ENCODE measurements around the gene ARVCF. TPM values are rescaled to one million over a fixed set of nuclear protein-coding genes. Genes with fewer than 3 reads are reported as not detected.

Gene ARVCF
- total RNA-seq, 4 donors from 2014 or later: 47.5 to 98.3 (median 80.6) TPM

- no peak overlapping the region for H3K4me3 ChIP-seq
- H3K27me3 ChIP-seq: no peaks in the 10 kb centered on the region
- 50 to 70% methylated on average over 15 to 23 of the region's 23 CpGs for WGBS, 2 donors
- no peaks in the 10 kb centered on the region for H3K9me3 ChIP-seq
- no peak for TF ChIP-seq CTCF (IDR thresholded peaks at IDR 0.05)
- TF ChIP-seq EP300 (IDR thresholded peaks at IDR 0.05): peak in 1 of 2 donors; percentile 30
- TF ChIP-seq POLR2A (IDR thresholded peaks at IDR 0.05): no peak
- H3K36me3 ChIP-seq: no peaks in the 10 kb centered on the region
- DNase-seq (ENCODE audit: low spot score in 2 of 2): no peak
- H3K4me1 ChIP-seq: peaks cover 0 to 95% (median 42%) of the 10 kb centered on the region in 4 donors
- peak overlapping the region in 3 of 4 donors; percentile 59 to 93 (median 90) for H3K27ac ChIP-seq
Observed at GRCh38 chr22:19991645-19992451, 24.8 kb downstream of the ARVCF start.

- DNase-seq (ENCODE audit: low spot score in 2 of 2): no peak
- Histone ChIP-seq H3K9me3 (no peaks in the 10 kb centered on the region), H3K27ac (peak overlapping the region in 3 of 4 donors; percentile 59 to 93 (median 90)), H3K36me3 (no peaks in the 10 kb centered on the region), H3K27me3 (no peaks in the 10 kb centered on the region), H3K4me3 (no peak overlapping the region), H3K4me1 (peaks cover 0 to 94% (median 38%) of the 10 kb centered on the region in 4 donors)
- TF ChIP-seq EP300 (IDR thresholded peaks at IDR 0.05) (no peak), CTCF (IDR thresholded peaks at IDR 0.05) (no peak), POLR2A (IDR thresholded peaks at IDR 0.05) (no peak)
Observed at GRCh38 chr22:19991395-19991644, 25.3 kb downstream of the ARVCF start.

- TF ChIP-seq CTCF (IDR thresholded peaks at IDR 0.05): no peak
- no peak for TF ChIP-seq EP300 (IDR thresholded peaks at IDR 0.05)
- no peak for TF ChIP-seq POLR2A (IDR thresholded peaks at IDR 0.05)
- H3K9me3 ChIP-seq: no peaks in the 10 kb centered on the region
- peaks cover 0 to 94% (median 38%) of the 10 kb centered on the region in 4 donors for H3K4me1 ChIP-seq
- H3K4me3 ChIP-seq: no peak overlapping the region
- no peaks in the 10 kb centered on the region for H3K36me3 ChIP-seq
- no peak for DNase-seq (ENCODE audit: low spot score in 2 of 2)
- peak overlapping the region in 3 of 4 donors; percentile 59 to 93 (median 90) for H3K27ac ChIP-seq
- no peaks in the 10 kb centered on the region for H3K27me3 ChIP-seq
- 65 to 74% methylated on average over 8 to 13 of the region's 20 CpGs for WGBS, 2 donors
Observed at GRCh38 chr22:19990609-19991394, 25.8 kb downstream of the ARVCF start.

- 50% methylated on average over 2 of the region's 2 CpGs for WGBS, 2 donors
- Histone ChIP-seq H3K27me3 (no peaks in the 10 kb centered on the region), H3K36me3 (no peaks in the 10 kb centered on the region), H3K4me1 (peaks cover 0 to 94% (median 40%) of the 10 kb centered on the region in 4 donors), H3K4me3 (no peak overlapping the region), H3K27ac (peak overlapping the region in 3 of 4 donors; percentile 38 to 93 (median 90)), H3K9me3 (no peaks in the 10 kb centered on the region)
- no peak for DNase-seq (ENCODE audit: low spot score in 2 of 2)
- no peak for TF ChIP-seq POLR2A (IDR thresholded peaks at IDR 0.05)
- no peak for TF ChIP-seq EP300 (IDR thresholded peaks at IDR 0.05)
- TF ChIP-seq CTCF (IDR thresholded peaks at IDR 0.05): no peak
Observed at GRCh38 chr22:19990188-19990587, 26.4 kb downstream of the ARVCF start.

GRCh38 chr22:19989725-19990067, 26.9 kb downstream of the ARVCF start:
- Histone ChIP-seq H3K27ac (peak overlapping the region in 3 of 4 donors; percentile 38 to 93 (median 90)), H3K4me1 (peaks cover 0 to 94% (median 40%) of the 10 kb centered on the region in 4 donors), H3K27me3 (no peaks in the 10 kb centered on the region), H3K36me3 (no peaks in the 10 kb centered on the region), H3K9me3 (no peaks in the 10 kb centered on the region), H3K4me3 (no peak overlapping the region)
- DNase-seq (ENCODE audit: low spot score in 2 of 2): no peak
- WGBS, 2 donors: 67 to 76% methylated on average over 2 to 3 of the region's 3 CpGs
- no peak for TF ChIP-seq POLR2A (IDR thresholded peaks at IDR 0.05)
- TF ChIP-seq CTCF (IDR thresholded peaks at IDR 0.05): no peak
- TF ChIP-seq EP300 (IDR thresholded peaks at IDR 0.05): no peak
